AG04450 (cell line): ENCODE data around the gene CAV1. TPM values are rescaled to one million over a fixed set of nuclear protein-coding genes. Genes with fewer than 3 reads are reported as not detected.

Experiments
- CTCF ChIA-PET: fragments of 300-600, 350-600 bp; formaldehyde crosslinking; extraction: SDS; loops from one replicate; lab custom pipeline; 2022; ENCODE audit warnings: antibody characterized with exemption, inconsistent platforms; lab: Charles Lee
- POLR2A ChIA-PET: fragments of 350-600 bp; formaldehyde crosslinking; extraction: SDS; loops from one replicate; lab custom pipeline; 2021; ENCODE audit warnings: antibody characterized with exemption, inconsistent platforms; lab: Yijun Ruan, JAX
- DNase-seq: peaks from one replicate; pipeline ENCODE4 v3.0.0-alpha.2; 2011; ENCODE audit warnings: low read depth, low spot score
- H3K27ac ChIP-seq: one replicate; pipeline ENCODE4 v1.5.1; 2012; ENCODE audit warnings: low read depth, low read length, control low read depth
- H3K27me3 ChIP-seq: one replicate; pipeline ENCODE4 v1.6.0; 2012; ENCODE audit warnings: low read length; ENCODE audit not compliant: control insufficient read depth, insufficient read depth
- H3K4me3 ChIP-seq: 2 replicates; pipeline ENCODE4 v1.5.1; 2011; ENCODE audit warnings: mild to moderate bottlenecking, low read depth, low read length, control low read depth
- H3K9me3 ChIP-seq: 2 replicates; pipeline ENCODE4 v1.5.1; 2012; ENCODE audit warnings: low read length; ENCODE audit not compliant: control insufficient read depth, insufficient read depth
- polyA plus RNA-seq: library from polyadenylated mRNA; depleted of rRNA; stranded (reverse); fragments of >200 nt; gene quantifications from 2 replicates; pipeline ENCODE4 v1.2.3, GENCODE V29; 2011
- TF ChIP-seq, protein P1 (sequence below): IDR thresholded peaks from 2 replicates; pipeline ENCODE4 v1.5.1; 2011; ENCODE audit warnings: low read depth, low read length, control low read depth, inconsistent platforms

Gene CAV1
- polyA plus RNA-seq, 1 experiment, result 1,209 TPM

- H3K4me3 ChIP-seq, result no peak overlapping the region
- H3K9me3 ChIP-seq, result no peaks in the 10 kb centered on the region
- TF ChIP-seq, protein P1, sequence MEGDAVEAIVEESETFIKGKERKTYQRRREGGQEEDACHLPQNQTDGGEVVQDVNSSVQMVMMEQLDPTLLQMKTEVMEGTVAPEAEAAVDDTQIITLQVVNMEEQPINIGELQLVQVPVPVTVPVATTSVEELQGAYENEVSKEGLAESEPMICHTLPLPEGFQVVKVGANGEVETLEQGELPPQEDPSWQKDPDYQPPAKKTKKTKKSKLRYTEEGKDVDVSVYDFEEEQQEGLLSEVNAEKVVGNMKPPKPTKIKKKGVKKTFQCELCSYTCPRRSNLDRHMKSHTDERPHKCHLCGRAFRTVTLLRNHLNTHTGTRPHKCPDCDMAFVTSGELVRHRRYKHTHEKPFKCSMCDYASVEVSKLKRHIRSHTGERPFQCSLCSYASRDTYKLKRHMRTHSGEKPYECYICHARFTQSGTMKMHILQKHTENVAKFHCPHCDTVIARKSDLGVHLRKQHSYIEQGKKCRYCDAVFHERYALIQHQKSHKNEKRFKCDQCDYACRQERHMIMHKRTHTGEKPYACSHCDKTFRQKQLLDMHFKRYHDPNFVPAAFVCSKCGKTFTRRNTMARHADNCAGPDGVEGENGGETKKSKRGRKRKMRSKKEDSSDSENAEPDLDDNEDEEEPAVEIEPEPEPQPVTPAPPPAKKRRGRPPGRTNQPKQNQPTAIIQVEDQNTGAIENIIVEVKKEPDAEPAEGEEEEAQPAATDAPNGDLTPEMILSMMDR, result no peak
- no peak for DNase-seq
- H3K27me3 ChIP-seq, result no peaks in the 10 kb centered on the region
- H3K27ac ChIP-seq, result no peak overlapping the region
- ChIA-PET POLR2A (no interaction called here), CTCF (no interaction called here)
Measured at GRCh38 chr7:116548506-116548905, 23.7 kb downstream of the CAV1 start.

GRCh38 chr7:116549370-116549769, 24.5 kb downstream of the CAV1 start:
- Histone ChIP-seq H3K9me3 (no peaks in the 10 kb centered on the region), H3K4me3 (no peak overlapping the region), H3K27ac (no peak overlapping the region), H3K27me3 (no peaks in the 10 kb centered on the region)
- no peak for DNase-seq
- POLR2A ChIA-PET, result no interaction called here
- TF ChIP-seq, protein P1, result no peak
- CTCF ChIA-PET, result interaction anchor here (0.9 kb wide), 1 partner anchor 23 kb away, joined by 3 read pairs; no protein-coding TSS in a partner anchor

DNA sequence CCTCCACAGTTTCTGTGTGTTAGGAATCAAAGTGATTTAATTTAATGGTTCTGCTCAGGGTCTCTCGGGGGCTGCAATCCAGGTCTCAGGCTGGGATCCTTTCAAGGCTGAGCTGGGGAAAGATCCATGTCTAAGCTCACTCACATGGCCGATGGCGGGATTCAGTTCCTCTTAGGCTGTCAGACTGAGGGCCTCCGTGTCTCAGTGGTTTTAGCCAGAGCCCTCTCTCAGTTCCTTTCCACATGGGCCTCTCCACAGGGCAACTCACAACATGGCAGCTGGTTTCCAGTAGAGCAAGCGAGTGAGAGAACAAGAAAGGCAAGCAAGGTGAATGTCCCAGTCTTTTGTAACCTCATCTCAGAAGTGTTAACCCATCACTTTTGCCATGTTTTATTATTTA, 26.9 kb downstream of the CAV1 start:
- TF ChIP-seq, protein P1, result no peak
- H3K27me3 ChIP-seq, result no peaks in the 10 kb centered on the region
- CTCF ChIA-PET, result interaction anchor here (1.3 to 2.5 kb wide), 3 partner anchors 25 to 310 kb away, joined by 4 to 11 read pairs (median 9); no protein-coding TSS in a partner anchor
- POLR2A ChIA-PET, result interaction anchor here (1.5 kb wide), 1 partner anchor 25 kb away, joined by 4 read pairs; no protein-coding TSS in a partner anchor
- H3K27ac ChIP-seq, result no peak overlapping the region
- no peak for DNase-seq
- no peaks in the 10 kb centered on the region for H3K9me3 ChIP-seq
- no peak overlapping the region for H3K4me3 ChIP-seq

- Histone ChIP-seq H3K27ac (no peak overlapping the region), H3K9me3 (no peaks in the 10 kb centered on the region), H3K27me3 (no peaks in the 10 kb centered on the region), H3K4me3 (no peak overlapping the region)
- TF ChIP-seq, protein P1, result no peak
- POLR2A ChIA-PET, result interaction anchor here (1.5 kb wide), 1 partner anchor 26 kb away, joined by 4 read pairs; no protein-coding TSS in a partner anchor
- no peak for DNase-seq
- CTCF ChIA-PET, result interaction anchor here (2.0 to 2.5 kb wide), 2 partner anchors 26 to 294 kb away, joined by 9 to 11 read pairs; no protein-coding TSS in a partner anchor
Measured at GRCh38 chr7:116552602-116553001, 27.8 kb downstream of the CAV1 start.

- no peak overlapping the region for H3K4me3 ChIP-seq
- POLR2A ChIA-PET, result interaction anchor here (0.7 to 1.5 kb wide), 2 partner anchors 8 to 27 kb away, joined by 3 to 4 read pairs; no protein-coding TSS in a partner anchor
- TF ChIP-seq, protein P1, result no peak
- no peaks in the 10 kb centered on the region for H3K27me3 ChIP-seq
- DNase-seq, result no peak
- H3K9me3 ChIP-seq, result no peaks in the 10 kb centered on the region
- CTCF ChIA-PET, result no interaction called here
- no peak overlapping the region for H3K27ac ChIP-seq
Measured at GRCh38 chr7:116553168-116553964, 28.5 kb downstream of the CAV1 start.
